Epithelial cell of esophagus (primary cell): ENCODE results near the gene SLC6A5.

Source experiments
- DNase-seq: peaks from one replicate; pipeline ENCODE4 v3.0.0; 2010; ENCODE audit warnings: low read depth
- H3K4me3 ChIP-seq: 2 replicates; pipeline ENCODE4 v1.5.1; 2011; ENCODE audit warnings: mild to moderate bottlenecking, low read length, control low read depth
- CTCF ChIP-seq: IDR thresholded peaks from 2 replicates; pipeline ENCODE4 v1.5.1; 2011; ENCODE audit warnings: low read depth, mild to moderate bottlenecking, low read length, control low read depth, inconsistent platforms; ENCODE audit not compliant: insufficient read depth; ENCODE audit errors: missing control alignments

Gene SLC6A5

GRCh38 chr11:20668844-20669819 lies 69.7 kb downstream of the SLC6A5 start, which contains the start of gene NELL1:
Gene NELL1 (plus strand): TSS chr11:20669586.
- TF ChIP-seq CTCF, result no peak

GRCh38 chr11:20669820-20670684 lies 70.6 kb downstream of the SLC6A5 start:
- DNase-seq, result no peak
- H3K4me3 ChIP-seq, result no peak overlapping the region
- no peak for TF ChIP-seq CTCF

More at GRCh38 chr11:20668844-20669819, 69.7 kb downstream of the SLC6A5 start, which contains the start of gene NELL1:
- no peak within 1 kb of the TSS for H3K4me3 ChIP-seq
- peak; percentile 24 for DNase-seq

GRCh38 chr11:20670932-20671403 lies 71.6 kb downstream of the SLC6A5 start:
- DNase-seq, result no peak

GRCh38 chr11:20671856-20672546 lies 72.6 kb downstream of the SLC6A5 start:
- TF ChIP-seq CTCF, result peak; percentile 46
- H3K4me3 ChIP-seq, result no peak overlapping the region
- DNase-seq, result peak; percentile 17

More at GRCh38 chr11:20670932-20671403, 71.6 kb downstream of the SLC6A5 start:
- no peak overlapping the region for H3K4me3 ChIP-seq
- no peak for TF ChIP-seq CTCF

GRCh38 chr11:20672575-20672974 lies 73.2 kb downstream of the SLC6A5 start:
- TF ChIP-seq CTCF, result peak; percentile 49

GRCh38 chr11:20676658-20677057 lies 77.2 kb downstream of the SLC6A5 start:
- no peak overlapping the region for H3K4me3 ChIP-seq
- DNase-seq, result no peak
- no peak for TF ChIP-seq CTCF

More at GRCh38 chr11:20672575-20672974, 73.2 kb downstream of the SLC6A5 start:
- peak; percentile 26 for DNase-seq
- no peak overlapping the region for H3K4me3 ChIP-seq
